Endothelial cell (in vitro differentiated cells): ENCODE measurements around the gene ISOC1. TPM values are rescaled to one million over a fixed set of nuclear protein-coding genes. Genes with fewer than 3 reads are reported as not detected.

Experiments used
- DNase-seq: peaks from one replicate; pipeline ENCODE4 v3.0.0; 2021; ENCODE audit warnings: low spot score
- H3K27ac Mint-ChIP-seq: one replicate; pipeline ENCODE4 v1.8.0; 2021; ENCODE audit warnings: mixed read lengths, inconsistent platforms; ENCODE audit not compliant: unreplicated experiment
- H3K27me3 Mint-ChIP-seq: one replicate; pipeline ENCODE4 v1.8.0; 2021; ENCODE audit warnings: mild to moderate bottlenecking, moderate library complexity, mixed read lengths, inconsistent platforms; ENCODE audit not compliant: unreplicated experiment
- H3K36me3 Mint-ChIP-seq: one replicate; pipeline ENCODE4 v1.8.0; 2021; ENCODE audit warnings: mild to moderate bottlenecking, low read depth, mixed read lengths, inconsistent platforms; ENCODE audit not compliant: unreplicated experiment
- H3K4me1 Mint-ChIP-seq: one replicate; pipeline ENCODE4 v1.8.0; 2021; ENCODE audit warnings: mild to moderate bottlenecking, mixed read lengths, inconsistent platforms; ENCODE audit not compliant: unreplicated experiment
- H3K4me3 Mint-ChIP-seq: one replicate; pipeline ENCODE4 v1.8.0; 2021; ENCODE audit warnings: mild to moderate bottlenecking, mixed read lengths, inconsistent platforms; ENCODE audit not compliant: unreplicated experiment
- H3K9me3 Mint-ChIP-seq: one replicate; pipeline ENCODE4 v1.8.0; 2021; ENCODE audit warnings: mixed read lengths, inconsistent platforms; ENCODE audit not compliant: unreplicated experiment
- CTCF ChIP-seq: fragments of 200-600 bp; sonication (generic); IDR thresholded peaks from one replicate; pipeline ENCODE4 v1.5.0; 2021; ENCODE audit warnings: antibody characterized with exemption; ENCODE audit not compliant: unreplicated experiment
- microRNA-seq: library from miRNA; unstranded; fragments of <30 nt; microRNA quantifications from one replicate; pipeline ENCODE4, GENCODE V29; 2020; ENCODE audit not compliant: unreplicated experiment
- total RNA-seq: library from RNA; stranded (reverse); fragmentation: NEBNext Ultra II Directional; extraction: Animal tissue kit (Norgen Biotek cat#: 25700); gene quantifications from one replicate; pipeline ENCODE4 v1.2.1, GENCODE V29; 2021; ENCODE audit not compliant: unreplicated experiment

Gene ISOC1
- total RNA-seq, 1 donor from 2014 or later = 32.4 TPM

GRCh38 chr5:129161830-129162229 lies 67.3 kb downstream of the ISOC1 start:
- TF ChIP-seq CTCF = no peak
- no peaks in the 10 kb centered on the region for H3K36me3 Mint-ChIP-seq
- H3K4me1 Mint-ChIP-seq = peaks cover 4% of the 10 kb centered on the region
- H3K27ac Mint-ChIP-seq = no peak overlapping the region
- H3K4me3 Mint-ChIP-seq = no peak overlapping the region
- H3K9me3 Mint-ChIP-seq = no peaks in the 10 kb centered on the region
- H3K27me3 Mint-ChIP-seq = peaks cover 4% of the 10 kb centered on the region
- DNase-seq = no peak

Small RNA genes within 50 kb of the gene (microRNA-seq; reads per million reads assigned to microRNA genes)
- gene MIR4633 = not detected

Other genes starting within 250 kb of the ISOC1 start
- 0.28 TPM for gene SLC27A6, start 129.3 kb upstream of the ISOC1 start, total RNA-seq